Left ventricle myocardium inferior (tissue), 1 donor: Measurements from ENCODE around the gene CACNG7. TPM values are rescaled to one million over a fixed set of nuclear protein-coding genes. Genes with fewer than 3 reads are reported as not detected.

Source experiments
- DNase-seq: peaks from one replicate; pipeline ENCODE4 v3.0.0-alpha.2; 2020
- H3K27ac ChIP-seq: fragments of 200-600 bp; replicated peaks from 2 replicates; pipeline ENCODE4 v1.8.0; 2021
- H3K27me3 ChIP-seq: fragments of 200-600 bp; 2 replicates; pipeline ENCODE4 v1.8.0; 2021; ENCODE audit warnings: low read depth
- H3K36me3 ChIP-seq: fragments of 200-600 bp; 2 replicates; pipeline ENCODE4 v1.8.0; 2021
- H3K4me1 ChIP-seq: fragments of 200-600 bp; 2 replicates; pipeline ENCODE4 v1.8.0; 2021
- H3K4me3 ChIP-seq: fragments of 200-600 bp; 2 replicates; pipeline ENCODE4 v1.8.0; 2021; ENCODE audit warnings: mild to moderate bottlenecking, moderate library complexity
- H3K9me3 ChIP-seq: fragments of 200-600 bp; replicated peaks from 2 replicates; pipeline ENCODE4 v1.8.0; 2021
- intact Hi-C: fragments of 100-400 bp; cut with micrococcal nuclease; formaldehyde crosslinking; loops from one replicate; pipeline ENCODE4 v1.11.0; 2022
- total RNA-seq: library from RNA; stranded (reverse); fragmentation: NEBNext Ultra II Directional; extraction: Animal tissue kit (Norgen Biotek cat#: 25700); gene quantifications from one replicate; pipeline ENCODE4 v1.2.1, GENCODE V29; 2021
- TF ChIP-seq, protein P1 (sequence below): fragments of 200-600 bp; IDR thresholded peaks from 2 replicates; pipeline ENCODE4 v1.8.0; 2021; ENCODE audit warnings: antibody characterized with exemption, mild to moderate bottlenecking, borderline replicate concordance
- donor health status: DM: no; HTN: yes; CAD: no; lungs with severe emphysema.

Gene CACNG7
- total RNA-seq, 1 donor from 2014 or later = not detected

GRCh38 chr19:53897459-53897858 lies 11.6 kb upstream of the CACNG7 start:
- Histone ChIP-seq H3K27me3 (peaks cover 99% of the 10 kb centered on the region), H3K36me3 (no peaks in the 10 kb centered on the region), H3K4me3 (no peak overlapping the region), H3K27ac (no peak overlapping the region), H3K9me3 (no peaks in the 10 kb centered on the region), H3K4me1 (no peaks in the 10 kb centered on the region)
- TF ChIP-seq, protein P1, sequence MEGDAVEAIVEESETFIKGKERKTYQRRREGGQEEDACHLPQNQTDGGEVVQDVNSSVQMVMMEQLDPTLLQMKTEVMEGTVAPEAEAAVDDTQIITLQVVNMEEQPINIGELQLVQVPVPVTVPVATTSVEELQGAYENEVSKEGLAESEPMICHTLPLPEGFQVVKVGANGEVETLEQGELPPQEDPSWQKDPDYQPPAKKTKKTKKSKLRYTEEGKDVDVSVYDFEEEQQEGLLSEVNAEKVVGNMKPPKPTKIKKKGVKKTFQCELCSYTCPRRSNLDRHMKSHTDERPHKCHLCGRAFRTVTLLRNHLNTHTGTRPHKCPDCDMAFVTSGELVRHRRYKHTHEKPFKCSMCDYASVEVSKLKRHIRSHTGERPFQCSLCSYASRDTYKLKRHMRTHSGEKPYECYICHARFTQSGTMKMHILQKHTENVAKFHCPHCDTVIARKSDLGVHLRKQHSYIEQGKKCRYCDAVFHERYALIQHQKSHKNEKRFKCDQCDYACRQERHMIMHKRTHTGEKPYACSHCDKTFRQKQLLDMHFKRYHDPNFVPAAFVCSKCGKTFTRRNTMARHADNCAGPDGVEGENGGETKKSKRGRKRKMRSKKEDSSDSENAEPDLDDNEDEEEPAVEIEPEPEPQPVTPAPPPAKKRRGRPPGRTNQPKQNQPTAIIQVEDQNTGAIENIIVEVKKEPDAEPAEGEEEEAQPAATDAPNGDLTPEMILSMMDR = no peak
- intact Hi-C loops = no loop called here
- no peak for DNase-seq

DNA sequence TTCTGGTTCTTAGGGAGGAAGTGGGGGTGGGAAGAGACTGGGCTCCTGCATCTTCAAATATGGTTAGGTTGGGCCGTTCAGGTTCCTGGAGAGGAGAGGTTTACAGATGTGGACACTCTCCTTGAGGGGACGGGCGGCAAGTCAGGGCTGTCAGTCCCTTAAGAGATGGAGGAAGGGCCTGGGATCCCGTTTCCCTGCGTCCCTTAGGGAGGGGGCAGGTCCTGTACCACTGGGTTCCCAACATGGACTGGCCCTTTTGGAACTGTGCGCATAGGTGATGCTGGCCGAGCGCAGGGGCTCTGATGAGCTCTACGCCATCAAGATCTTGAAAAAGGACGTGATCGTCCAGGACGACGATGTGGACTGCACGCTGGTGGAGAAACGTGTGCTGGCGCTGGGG lies 10.9 kb upstream of the CACNG7 start:
- Histone ChIP-seq H3K27ac (no peak overlapping the region), H3K27me3 (peaks cover 100% of the 10 kb centered on the region), H3K9me3 (no peaks in the 10 kb centered on the region), H3K4me1 (no peaks in the 10 kb centered on the region), H3K4me3 (no peak overlapping the region), H3K36me3 (no peaks in the 10 kb centered on the region)
- TF ChIP-seq, protein P1 = no peak
- intact Hi-C loops = no loop called here
- no peak for DNase-seq

DNA sequence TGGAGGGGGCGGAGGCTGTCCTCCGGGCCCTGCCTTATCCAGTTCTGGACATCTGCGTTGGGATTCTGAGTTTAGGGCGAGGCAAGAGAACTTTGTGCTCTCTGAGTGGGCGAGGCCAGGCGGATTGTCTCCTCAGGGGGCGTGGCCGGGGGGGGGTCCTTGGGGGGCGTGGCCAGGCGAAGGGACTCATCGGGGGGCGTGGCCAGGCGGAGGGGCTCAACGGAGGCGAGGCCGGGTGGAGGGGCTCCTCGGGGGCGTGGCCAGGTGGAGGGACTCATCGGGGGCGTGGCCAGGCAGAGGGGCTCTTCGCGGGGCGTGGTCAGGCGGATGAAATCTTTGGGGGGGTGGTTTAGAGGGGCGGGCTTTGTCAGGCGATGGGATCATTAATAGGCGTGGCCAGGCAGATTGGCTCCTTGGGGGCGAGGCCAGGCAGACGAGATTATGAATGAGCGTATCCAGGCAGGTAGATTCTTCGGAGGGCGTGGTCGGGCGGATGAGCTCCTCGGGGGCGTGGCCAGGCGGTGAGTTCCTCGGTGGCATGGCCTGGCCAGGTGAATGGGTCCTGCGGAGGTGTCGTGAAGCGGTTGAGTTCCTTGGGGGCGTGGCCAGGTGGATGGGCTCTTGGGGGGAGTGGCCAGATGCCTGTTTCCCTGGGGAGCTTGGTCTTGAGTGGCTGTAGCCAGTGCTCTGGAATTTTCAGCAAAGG lies 10.3 kb upstream of the CACNG7 start:
- H3K9me3 ChIP-seq = no peaks in the 10 kb centered on the region
- TF ChIP-seq, protein P1 = no peak
- H3K36me3 ChIP-seq = no peaks in the 10 kb centered on the region
- no peak overlapping the region for H3K4me3 ChIP-seq
- no peak overlapping the region for H3K27ac ChIP-seq
- no peaks in the 10 kb centered on the region for H3K4me1 ChIP-seq
- peaks cover 100% of the 10 kb centered on the region for H3K27me3 ChIP-seq
- intact Hi-C loops = no loop called here
- no peak for DNase-seq

GRCh38 chr19:53900191-53900860 lies 8.8 kb upstream of the CACNG7 start:
- peaks cover 100% of the 10 kb centered on the region for H3K27me3 ChIP-seq
- TF ChIP-seq, protein P1 = no peak

DNA sequence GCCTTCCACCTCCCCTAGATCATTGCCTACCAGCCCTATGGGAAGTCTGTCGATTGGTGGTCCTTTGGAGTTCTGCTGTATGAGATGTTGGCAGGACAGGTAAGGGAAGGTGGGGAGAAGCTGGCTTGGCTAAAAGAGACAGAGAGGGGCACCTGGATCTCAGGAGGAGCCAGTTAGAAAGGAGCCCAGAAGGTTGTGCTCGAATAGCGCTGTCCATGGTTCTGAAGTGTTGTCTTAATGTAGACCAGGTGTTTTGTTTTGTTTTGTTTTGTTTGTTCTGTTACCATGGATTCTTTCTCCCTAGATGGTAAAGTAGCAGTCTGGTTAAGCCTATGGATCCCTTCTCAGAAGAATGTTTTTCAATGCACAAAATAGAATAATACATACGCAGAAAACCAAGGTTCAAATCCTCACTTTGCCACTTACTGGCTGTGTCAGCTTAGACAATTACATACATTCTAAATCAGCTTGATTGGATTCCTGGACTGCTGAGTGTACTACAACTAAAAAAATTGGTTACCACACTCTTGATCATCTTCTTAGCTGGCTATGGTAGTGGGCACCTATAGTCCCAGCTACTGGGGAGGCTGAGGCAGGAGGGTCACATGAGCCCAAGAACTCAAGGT lies 5.9 kb upstream of the CACNG7 start:
- no peaks in the 10 kb centered on the region for H3K9me3 ChIP-seq
- H3K4me1 ChIP-seq = peaks cover 5% of the 10 kb centered on the region
- TF ChIP-seq, protein P1 = no peak
- peaks cover 98% of the 10 kb centered on the region for H3K27me3 ChIP-seq
- intact Hi-C loops = loop anchor here (10.0 kb wide), 1 partner anchor 122 kb away; no protein-coding TSS in a partner anchor
- H3K36me3 ChIP-seq = no peaks in the 10 kb centered on the region
- DNase-seq = no peak
- H3K4me3 ChIP-seq = no peak overlapping the region
- H3K27ac ChIP-seq = no peak overlapping the region

More at GRCh38 chr19:53900191-53900860, 8.8 kb upstream of the CACNG7 start:
- intact Hi-C loops = loop anchor here (10.0 kb wide), 1 partner anchor 124 kb away; no protein-coding TSS in a partner anchor
- Histone ChIP-seq H3K27ac (no peak overlapping the region), H3K9me3 (no peaks in the 10 kb centered on the region), H3K4me3 (no peak overlapping the region), H3K36me3 (no peaks in the 10 kb centered on the region), H3K4me1 (no peaks in the 10 kb centered on the region)
- no peak for DNase-seq
